ENCODE results near the gene LEF1. TPM values are rescaled to one million over a fixed set of nuclear protein-coding genes. Genes with fewer than 3 reads are reported as not detected.

LEF1 gene
- total and polyA plus RNA-seq, 11 donors = 0.08 to 3.0 (median 0.91) TPM; not detected in 1

DNA sequence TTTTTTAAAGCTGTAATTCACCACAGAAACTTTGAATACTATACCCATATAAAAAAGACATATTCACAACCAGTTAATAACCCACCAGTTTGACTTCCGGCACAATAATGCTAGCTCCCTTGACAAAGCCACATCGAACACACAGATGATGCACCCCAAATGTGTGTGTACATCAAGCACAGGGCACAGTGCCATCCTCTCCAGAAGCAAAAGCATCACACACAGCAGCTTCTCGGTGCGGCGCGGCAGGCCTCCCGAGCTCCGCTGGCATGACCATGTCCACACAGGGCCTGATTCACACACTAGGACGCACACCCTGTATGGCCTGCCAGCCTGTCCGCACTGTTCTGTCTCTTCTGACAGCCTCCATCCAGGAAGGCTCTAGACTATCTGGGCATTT, 88.0 kb downstream of the LEF1 start:
- H3K9me3 ChIP-seq = no peaks in the 10 kb centered on the region
- H3K27ac ChIP-seq = no peak overlapping the region
- TF ChIP-seq POLR2A (IDR thresholded peaks at IDR 0.05) = no peak
- TF ChIP-seq, protein P1, sequence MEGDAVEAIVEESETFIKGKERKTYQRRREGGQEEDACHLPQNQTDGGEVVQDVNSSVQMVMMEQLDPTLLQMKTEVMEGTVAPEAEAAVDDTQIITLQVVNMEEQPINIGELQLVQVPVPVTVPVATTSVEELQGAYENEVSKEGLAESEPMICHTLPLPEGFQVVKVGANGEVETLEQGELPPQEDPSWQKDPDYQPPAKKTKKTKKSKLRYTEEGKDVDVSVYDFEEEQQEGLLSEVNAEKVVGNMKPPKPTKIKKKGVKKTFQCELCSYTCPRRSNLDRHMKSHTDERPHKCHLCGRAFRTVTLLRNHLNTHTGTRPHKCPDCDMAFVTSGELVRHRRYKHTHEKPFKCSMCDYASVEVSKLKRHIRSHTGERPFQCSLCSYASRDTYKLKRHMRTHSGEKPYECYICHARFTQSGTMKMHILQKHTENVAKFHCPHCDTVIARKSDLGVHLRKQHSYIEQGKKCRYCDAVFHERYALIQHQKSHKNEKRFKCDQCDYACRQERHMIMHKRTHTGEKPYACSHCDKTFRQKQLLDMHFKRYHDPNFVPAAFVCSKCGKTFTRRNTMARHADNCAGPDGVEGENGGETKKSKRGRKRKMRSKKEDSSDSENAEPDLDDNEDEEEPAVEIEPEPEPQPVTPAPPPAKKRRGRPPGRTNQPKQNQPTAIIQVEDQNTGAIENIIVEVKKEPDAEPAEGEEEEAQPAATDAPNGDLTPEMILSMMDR (IDR thresholded peaks at IDR 0.05) = no peak
- no peak for DNase-seq
- intact Hi-C loops (cut with DNase I) = no loop called here
- WGBS, 4 donors = 94 to 96% (median 95%) methylated on average over 10 of the region's 10 CpGs
- ATAC-seq = no peak
- H3K27me3 ChIP-seq = peaks cover 0 to 2% (median 0%) of the 10 kb centered on the region in 9 donors
- H3K36me3 ChIP-seq = no peaks in the 10 kb centered on the region
- H3K4me1 ChIP-seq = no peaks in the 10 kb centered on the region
- H3K4me3 ChIP-seq = no peak overlapping the region

DNA sequence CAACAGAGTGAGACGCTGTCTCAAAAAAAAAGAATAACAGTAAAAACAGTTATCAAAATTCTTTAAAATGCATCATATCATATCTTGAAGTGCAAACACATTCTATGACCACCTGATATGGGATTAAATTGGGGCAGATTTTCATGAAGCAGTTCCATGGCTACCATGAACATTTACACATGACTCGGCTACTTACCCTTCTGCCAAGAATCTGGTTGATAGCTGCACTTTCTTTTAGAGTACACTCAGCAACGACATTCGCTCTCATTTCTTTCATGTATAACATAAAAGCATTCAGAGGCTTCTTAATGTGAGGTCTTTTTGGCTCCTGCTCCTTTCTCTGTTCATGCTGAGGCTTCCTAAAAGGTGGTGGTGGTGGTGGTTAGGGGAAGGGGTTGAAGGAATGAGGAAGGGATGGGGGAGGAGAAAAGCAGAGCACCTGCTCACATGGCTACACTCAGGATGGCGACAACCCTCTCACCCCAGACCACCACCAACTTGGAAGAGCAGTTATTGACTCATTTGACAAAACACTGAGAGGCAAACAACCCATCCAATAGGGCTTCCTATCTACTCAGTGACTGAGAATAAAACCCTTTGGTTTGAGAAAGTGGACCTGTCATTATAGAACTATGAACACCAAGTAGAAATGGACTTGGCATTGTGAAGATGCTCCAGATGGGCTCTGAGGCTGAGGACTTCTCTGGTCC, 90.6 kb downstream of the LEF1 start:
- no peak for TF ChIP-seq POLR2A (IDR thresholded peaks at IDR 0.05)
- TF ChIP-seq, protein P1 (IDR thresholded peaks at IDR 0.05) = no peak
- H3K27me3 ChIP-seq = peaks cover 0 to 2% (median 0%) of the 10 kb centered on the region in 9 donors
- intact Hi-C loops (cut with DNase I) = no loop called here
- no peak for ATAC-seq
- DNase-seq = no peak
- no peaks in the 10 kb centered on the region for H3K36me3 ChIP-seq
- no peak overlapping the region for H3K4me3 ChIP-seq
- no peaks in the 10 kb centered on the region for H3K9me3 ChIP-seq
- H3K27ac ChIP-seq = no peak overlapping the region
- H3K4me1 ChIP-seq = no peaks in the 10 kb centered on the region
- 65 to 91% (median 66%) methylated on average over 5 of the region's 5 CpGs for WGBS, 4 donors

DNA sequence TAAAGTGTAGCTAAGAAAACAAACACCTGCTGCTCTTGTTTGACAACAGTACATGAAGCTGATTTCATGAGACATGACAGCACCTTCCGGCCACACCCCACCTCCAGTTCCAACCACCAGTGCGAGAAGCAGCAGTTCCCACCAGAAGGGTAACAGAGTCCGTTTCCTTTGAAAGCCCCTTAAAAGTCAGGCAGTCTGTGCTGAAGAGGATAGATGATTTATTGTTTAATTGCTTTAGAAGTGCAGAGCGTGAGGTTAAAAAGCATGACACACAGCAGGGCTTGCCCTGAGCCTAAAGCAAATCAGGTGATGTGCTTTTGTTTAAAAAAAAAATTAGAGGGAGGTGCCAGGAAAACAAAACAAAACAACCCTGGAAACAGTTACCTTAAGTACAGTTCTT, 96.4 kb downstream of the LEF1 start:
- DNase-seq (no peak), ATAC-seq (no peak)
- no peaks in the 10 kb centered on the region for H3K36me3 ChIP-seq
- TF ChIP-seq, protein P1 (IDR thresholded peaks at IDR 0.05) = no peak
- no peak for TF ChIP-seq POLR2A (IDR thresholded peaks at IDR 0.05)
- no peaks in the 10 kb centered on the region for H3K9me3 ChIP-seq
- no peaks in the 10 kb centered on the region for H3K4me1 ChIP-seq
- no peak overlapping the region for H3K4me3 ChIP-seq
- H3K27ac ChIP-seq = no peak overlapping the region
- intact Hi-C loops (cut with DNase I) = no loop called here
- WGBS, 4 donors = 72 to 91% (median 82%) methylated on average over 4 of the region's 4 CpGs
- H3K27me3 ChIP-seq = peaks cover 0 to 3% (median 0%) of the 10 kb centered on the region in 9 donors

DNA sequence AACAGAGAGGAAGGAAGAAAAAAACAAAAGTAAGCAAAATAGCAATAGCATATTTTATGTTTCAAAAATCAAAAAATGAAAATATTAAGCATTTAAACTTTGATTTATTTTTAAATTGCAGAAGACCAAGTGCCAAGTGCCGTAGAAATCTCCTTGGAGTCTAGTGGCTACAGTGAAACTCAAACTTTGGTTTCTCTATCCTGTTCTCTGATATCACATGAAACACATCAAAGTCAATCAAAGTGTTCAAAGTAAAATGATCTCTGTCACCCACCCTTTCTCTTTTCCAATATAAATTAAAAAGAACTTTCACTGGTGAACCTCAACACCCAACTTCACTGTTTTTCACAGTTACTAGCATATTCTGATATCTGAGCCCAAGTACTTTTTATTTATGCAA, 98.0 kb downstream of the LEF1 start:
- 83 to 93% (median 89%) methylated on average over 1 of the region's 1 CpG for WGBS, 4 donors
- Histone ChIP-seq H3K27me3 (peaks cover 0 to 3% (median 0%) of the 10 kb centered on the region in 9 donors), H3K4me1 (no peaks in the 10 kb centered on the region), H3K9me3 (no peaks in the 10 kb centered on the region), H3K36me3 (no peaks in the 10 kb centered on the region), H3K4me3 (no peak overlapping the region), H3K27ac (no peak overlapping the region)
- ATAC-seq (no peak), DNase-seq (no peak)
- intact Hi-C loops (cut with DNase I) = no loop called here
- TF ChIP-seq, protein P1 (IDR thresholded peaks at IDR 0.05) = no peak
- no peak for TF ChIP-seq POLR2A (IDR thresholded peaks at IDR 0.05)

Measured in heart left ventricle (tissue), 16 donors.